ENCODE data around the gene SSH2.
"Not testable (repeated sequence)": the region's sequence is repeated elsewhere in the genome, so short reads cannot be mapped to it uniquely, and the experiment has no call there.

Gene SSH2

GRCh38 chr17:29652976-29653375 is 277.1 kb downstream of the SSH2 start:
- no peak for DNase-seq

- DNase-seq: not testable (repeated sequence)
Measured at GRCh38 chr17:29651913-29652312, 278.1 kb downstream of the SSH2 start.

GRCh38 chr17:29650396-29650795 is 279.6 kb downstream of the SSH2 start:
- DNase-seq: no peak

GRCh38 chr17:29649359-29649758 is 280.7 kb downstream of the SSH2 start:
- no peak for DNase-seq

- no peak for DNase-seq
Measured at GRCh38 chr17:29648005-29648404, 282.0 kb downstream of the SSH2 start.

GRCh38 chr17:29645515-29646051 is 284.4 kb downstream of the SSH2 start:
- DNase-seq: no peak

- no peak for DNase-seq
Measured at GRCh38 chr17:29643817-29644160, 286.2 kb downstream of the SSH2 start.

GRCh38 chr17:29642171-29642611 is 287.8 kb downstream of the SSH2 start:
- DNase-seq: no peak

GRCh38 chr17:29640981-29641642 is 288.9 kb downstream of the SSH2 start:
- no peak for DNase-seq

GRCh38 chr17:29640413-29640812 is 289.6 kb downstream of the SSH2 start:
- DNase-seq: no peak

- DNase-seq: no peak
Measured at GRCh38 chr17:29633886-29634285, 296.1 kb downstream of the SSH2 start.

GRCh38 chr17:29630630-29631193 is 299.3 kb downstream of the SSH2 start:
- DNase-seq: no peak

- no peak for DNase-seq
Measured at GRCh38 chr17:29629839-29630238, 300.2 kb downstream of the SSH2 start.

- no peak for DNase-seq
Measured at GRCh38 chr17:29628644-29629043, 301.4 kb downstream of the SSH2 start.

- no peak for DNase-seq
Measured at GRCh38 chr17:29627951-29628350, 302.1 kb downstream of the SSH2 start.

GRCh38 chr17:29625037-29625750 is 304.8 kb downstream of the SSH2 start:
- no peak for DNase-seq

GRCh38 chr17:29624586-29624985 is 305.4 kb downstream of the SSH2 start:
- no peak for DNase-seq

GRCh38 chr17:29623283-29623647 is 306.8 kb downstream of the SSH2 start:
- DNase-seq: no peak

GRCh38 chr17:29622337-29623282 is 307.4 kb downstream of the SSH2 start, which contains the start of gene CORO6:
CORO6 (minus strand) TSS chr17:29622912; CDS start chr17:29621421, 1,491 bp downstream.
- DNase-seq: peak; percentile 66

GRCh38 chr17:29621751-29622194 is 308.3 kb downstream of the SSH2 start:
- no peak for DNase-seq

GRCh38 chr17:29620779-29621500 is 309.1 kb downstream of the SSH2 start:
- DNase-seq: no peak

- no peak for DNase-seq
Measured at GRCh38 chr17:29620271-29620670, 309.8 kb downstream of the SSH2 start.
